ENCODE data around the gene ELP2. TPM values are rescaled to one million over a fixed set of nuclear protein-coding genes. Genes with fewer than 3 reads are reported as not detected.

Gene ELP2
- total and polyA plus RNA-seq, 2 of the 8 experiments (the other 6 are each of a cell fraction or from before 2014, with no cell fraction given) = 55.8 to 165 TPM

DNA sequence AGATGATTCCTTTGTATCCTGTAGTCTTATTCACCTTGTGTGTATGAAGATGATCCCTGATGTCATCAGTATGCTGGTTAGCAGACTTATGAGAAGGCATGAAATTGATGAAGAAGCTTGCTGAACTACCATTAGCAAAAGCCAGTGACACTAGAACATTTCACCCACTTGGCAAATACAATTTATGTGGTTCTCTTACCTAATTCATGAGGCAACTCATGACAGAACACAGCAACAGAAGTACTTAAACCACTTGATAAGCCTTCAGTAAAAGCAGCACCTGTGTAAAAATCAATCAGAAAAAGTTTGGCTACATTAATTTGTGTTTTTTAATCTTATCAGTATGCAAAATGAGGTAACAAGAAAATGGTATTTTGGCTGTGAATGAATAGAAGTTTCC lies 17.4 kb upstream of the ELP2 start:
- no peak overlapping the region for H2BK15ac ChIP-seq (ENCODE audit: low read length)
- H3K18ac ChIP-seq (ENCODE audit: extremely low read depth, low read length) = no peak overlapping the region
- H3K4me2 ChIP-seq (ENCODE audit: insufficient read depth in 1 of 2, low read depth in 2 of 2, low read length in 2 of 2) = no peak overlapping the region
- POLR2A ChIA-PET (ENCODE audit: partially characterized antibody) = interaction anchor here (1.0 kb wide), 1 partner anchor 14 kb away, joined by 3 read pairs; no protein-coding TSS in a partner anchor
- H2BK5ac ChIP-seq (ENCODE audit: low read depth, low read length) = no peak overlapping the region
- H4K8ac ChIP-seq (ENCODE audit: extremely low read depth, insufficient read depth, low read length) = no peak overlapping the region
- H3K9me3 ChIP-seq (ENCODE audit: insufficient read depth in 2 of 2, low read depth in 1 of 2, low read length in 1 of 2) = no peaks in the 10 kb centered on the region
- H2BK20ac ChIP-seq (ENCODE audit: low read length) = no peak overlapping the region
- no peaks in the 10 kb centered on the region for H4K20me1 ChIP-seq (replicated peaks in 1 of 2; ENCODE audit: control insufficient read depth in 1 of 2, insufficient read depth in 2 of 2, low read length in 2 of 2)
- no peak overlapping the region for H3K4me3 ChIP-seq (ENCODE audit: extremely low read depth in 1 of 4, insufficient read depth in 2 of 4, low read depth in 3 of 4, low read length in 4 of 4)
- TF ChIP-seq SIX5 (IDR thresholded peaks at IDR 0.05; ENCODE audit: low read depth, low read length) = no peak
- TF ChIP-seq KDM4A (IDR thresholded peaks at IDR 0.05; ENCODE audit: low read depth, low read length, severe bottlenecking) = no peak
- TF ChIP-seq EGR1 (IDR thresholded peaks at IDR 0.05; ENCODE audit: borderline replicate concordance, low read depth, low read length) = no peak
- TF ChIP-seq FOSL1 (IDR thresholded peaks at IDR 0.05; ENCODE audit: insufficient read depth, low read depth, low read length) = no peak
- TF ChIP-seq, protein P1, sequence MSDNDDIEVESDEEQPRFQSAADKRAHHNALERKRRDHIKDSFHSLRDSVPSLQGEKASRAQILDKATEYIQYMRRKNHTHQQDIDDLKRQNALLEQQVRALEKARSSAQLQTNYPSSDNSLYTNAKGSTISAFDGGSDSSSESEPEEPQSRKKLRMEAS (IDR thresholded peaks at IDR 0.05) = no peak
- no peak for TF ChIP-seq SAP30 (IDR thresholded peaks at IDR 0.05; ENCODE audit: insufficient read depth, insufficient replicate concordance, low read length)
- no peak overlapping the region for H2BK12ac ChIP-seq (ENCODE audit: low read depth, low read length)
- no peak overlapping the region for H2AK5ac ChIP-seq (ENCODE audit: low read depth, low read length)
- H3K27me3 ChIP-seq (replicated peaks in 1 of 4; ENCODE audit: control insufficient read depth in 3 of 4, extremely low read depth in 1 of 4, insufficient read depth in 3 of 4, low read length in 3 of 4) = no peaks in the 10 kb centered on the region
- H3K23ac ChIP-seq (ENCODE audit: insufficient read length) = no peak overlapping the region
- H3K4ac ChIP-seq (replicated peaks; ENCODE audit: insufficient read length, low read depth, low read length) = no peak overlapping the region
- CTCF ChIA-PET (ENCODE audit: partially characterized antibody) = interaction anchor here (0.6 to 1.4 kb wide), 3 partner anchors 13 to 96 kb away, joined by 3 to 6 read pairs (median 3); no protein-coding TSS in a partner anchor
- no peak overlapping the region for H3K27ac ChIP-seq (ENCODE audit: low read depth, low read length)
- no peaks in the 10 kb centered on the region for H3K23me2 ChIP-seq (ENCODE audit: low read depth, low read length)
- no peak for DNase-seq (ENCODE audit: low read depth in 1 of 2, low spot score in 2 of 2)
- H3K9ac ChIP-seq (replicated peaks in 1 of 4; ENCODE audit: extremely low read depth in 1 of 4, low read depth in 3 of 4, low read length in 3 of 4) = no peak overlapping the region
- H3K79me2 ChIP-seq (ENCODE audit: control insufficient read depth in 1 of 2, insufficient read depth in 2 of 2, low read length in 2 of 2) = no peaks in the 10 kb centered on the region
- no peak overlapping the region for H3K56ac ChIP-seq (replicated peaks; ENCODE audit: insufficient read length, low read depth, low read length)
- H2AFZ ChIP-seq (ENCODE audit: low read length) = no peak overlapping the region
- H4K91ac ChIP-seq (replicated peaks; ENCODE audit: insufficient read length, low read length) = no peak overlapping the region
- peaks cover 12 to 58% (median 40%) of the 10 kb centered on the region in 4 experiments for H3K36me3 ChIP-seq (ENCODE audit: control insufficient read depth in 2 of 4, insufficient read depth in 4 of 4, low read length in 3 of 4)
- H3K79me1 ChIP-seq (ENCODE audit: low read depth, low read length) = no peaks in the 10 kb centered on the region; the same call in 1 of the 2 replicates
- no peaks in the 10 kb centered on the region for H3K4me1 ChIP-seq (replicated peaks in 1 of 4; ENCODE audit: control insufficient read depth in 3 of 4, insufficient read depth in 4 of 4, low read length in 3 of 4)
- no peak overlapping the region for H2BK120ac ChIP-seq (replicated peaks; ENCODE audit: low read depth, low read length)
- H4K5ac ChIP-seq (ENCODE audit: insufficient read length, low read depth, low read length) = no peak overlapping the region
- no peak for FAIRE-seq
- no peak overlapping the region for H3K14ac ChIP-seq (ENCODE audit: insufficient read length)
